Gastrocnemius medialis (tissue), 4 donors: Measurements from ENCODE around the gene SMYD3. TPM values are rescaled to one million over a fixed set of nuclear protein-coding genes. Genes with fewer than 3 reads are reported as not detected.
A peak's percentile ranks its signal among the peaks of the same experiment; 100 is the strongest.

Experiments
- ATAC-seq, 2 donors: fragments of 150-250 bp; one replicate each; pipeline ENCODE4 v1.9.1; 2016
- DNase-seq, 2 donors: peaks; one replicate each; pipeline ENCODE4 v3.0.0-alpha.2; 2019
- H3K27ac ChIP-seq, 4 donors: fragments of 200-600 bp; sonication (generic); 1 replicate in 1 of 4; 2 replicates in 3 of 4; pipeline ENCODE4 v1.5.1; 2016 to 2018; ENCODE audit warnings: mild to moderate bottlenecking in 2 of 4, moderate library complexity in 1 of 4
- H3K27me3 ChIP-seq, 3 donors: fragments of 200-600 bp; sonication (generic) in 2 of 3; 1 replicate in 1 of 3; 2 replicates in 2 of 3; pipeline versions ENCODE4 v1.5.1 to v1.6.0; 2016 to 2019; ENCODE audit warnings: mild to moderate bottlenecking in 1 of 3, moderate library complexity in 1 of 3
- H3K36me3 ChIP-seq, 2 donors: fragments of 200-600 bp; sonication (generic) in 1 of 2; one replicate each; pipeline ENCODE4 v1.5.1; 2017 to 2018
- H3K4me1 ChIP-seq, 2 donors: fragments of 200-600 bp; sonication (generic) in 1 of 2; one replicate each; pipeline ENCODE4 v1.5.1; 2016 to 2017; ENCODE audit warnings: mild to moderate bottlenecking in 2 of 2
- H3K4me3 ChIP-seq, 4 donors: fragments of 200-600 bp; sonication (generic) in 3 of 4; 1 replicate in 1 of 4; 2 replicates in 3 of 4; pipeline ENCODE4 v1.5.1; 2016 to 2019; ENCODE audit warnings: mild to moderate bottlenecking in 2 of 4
- H3K9me3 ChIP-seq, 3 donors: fragments of 200-600 bp; sonication (generic) in 2 of 3; 1 replicate in 1 of 3; 2 replicates in 2 of 3; pipeline ENCODE4 v1.5.1; 2016 to 2019
- POLR2A ChIP-seq, 2 donors: fragments of 450-650 bp; IDR thresholded peaks; one replicate each; pipeline ENCODE4 v1.6.1; 2017; ENCODE audit warnings: antibody characterized with exemption in 2 of 2, mild to moderate bottlenecking in 2 of 2, moderate library complexity in 2 of 2
- in situ Hi-C, 4 donors: fragments of 200-750 bp; cut with MboI; loops; one replicate each; pipeline versions ENCODE4 v1.15.0 to v1.8.0; 2017; ENCODE audit warnings: low sequenced_read_pairs in 4 of 4
- intact Hi-C: fragments of 100-400 bp; cut with DNase I; formaldehyde crosslinking; loops from one replicate; pipeline ENCODE4 v1.15.1; 2023; ENCODE audit warnings: low total_unique reads
- total RNA-seq, 4 donors: library from RNA; depleted of rRNA; stranded (reverse); fragments of >200 nt; gene quantifications; one replicate each; pipeline versions ENCODE4 v1.1.0 to v1.2.3, GENCODE V29; 2016
- TF ChIP-seq, protein P1 (sequence below), 5 experiments: fragments of 450-650 bp in 3 of 5; fragments of 200-600 bp in 2 of 5; sonication (generic) in 2 of 5; IDR thresholded peaks in 4 of 5; conservative IDR thresholded peaks in 1 of 5; 1 replicate in 4 of 5; 2 replicates in 1 of 5; pipeline ENCODE4 v1.5.1; 2016 to 2019; ENCODE audit warnings: antibody characterized with exemption in 5 of 5, mild to moderate bottlenecking in 3 of 5, moderate library complexity in 3 of 5

SMYD3 gene
- total RNA-seq, 4 donors from 2014 or later: 4.4 to 10.3 (median 6.3) TPM

GRCh38 chr1:246301553-246302250 is 205.4 kb downstream of the SMYD3 start:
- Histone ChIP-seq H3K36me3 (no peaks in the 10 kb centered on the region), H3K4me1 (no peaks in the 10 kb centered on the region), H3K27me3 (no peaks in the 10 kb centered on the region), H3K4me3 (no peak overlapping the region), H3K9me3 (no peaks in the 10 kb centered on the region), H3K27ac (no peak overlapping the region)
- ATAC-seq: no peak
- in situ Hi-C loops (no loop called here), intact Hi-C loops (no loop called here)
- no peak for TF ChIP-seq POLR2A (IDR thresholded peaks at IDR 0.05)
- TF ChIP-seq, protein P1, sequence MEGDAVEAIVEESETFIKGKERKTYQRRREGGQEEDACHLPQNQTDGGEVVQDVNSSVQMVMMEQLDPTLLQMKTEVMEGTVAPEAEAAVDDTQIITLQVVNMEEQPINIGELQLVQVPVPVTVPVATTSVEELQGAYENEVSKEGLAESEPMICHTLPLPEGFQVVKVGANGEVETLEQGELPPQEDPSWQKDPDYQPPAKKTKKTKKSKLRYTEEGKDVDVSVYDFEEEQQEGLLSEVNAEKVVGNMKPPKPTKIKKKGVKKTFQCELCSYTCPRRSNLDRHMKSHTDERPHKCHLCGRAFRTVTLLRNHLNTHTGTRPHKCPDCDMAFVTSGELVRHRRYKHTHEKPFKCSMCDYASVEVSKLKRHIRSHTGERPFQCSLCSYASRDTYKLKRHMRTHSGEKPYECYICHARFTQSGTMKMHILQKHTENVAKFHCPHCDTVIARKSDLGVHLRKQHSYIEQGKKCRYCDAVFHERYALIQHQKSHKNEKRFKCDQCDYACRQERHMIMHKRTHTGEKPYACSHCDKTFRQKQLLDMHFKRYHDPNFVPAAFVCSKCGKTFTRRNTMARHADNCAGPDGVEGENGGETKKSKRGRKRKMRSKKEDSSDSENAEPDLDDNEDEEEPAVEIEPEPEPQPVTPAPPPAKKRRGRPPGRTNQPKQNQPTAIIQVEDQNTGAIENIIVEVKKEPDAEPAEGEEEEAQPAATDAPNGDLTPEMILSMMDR (IDR thresholded peaks at IDR 0.05 in 4 of 5, conservative IDR thresholded peaks at IDR 0.05 in 1 of 5): no peak
- no peak for DNase-seq

GRCh38 chr1:246300626-246301549 is 206.2 kb downstream of the SMYD3 start:
- Histone ChIP-seq H3K4me1 (no peaks in the 10 kb centered on the region), H3K27ac (no peak overlapping the region), H3K9me3 (no peaks in the 10 kb centered on the region), H3K27me3 (no peaks in the 10 kb centered on the region), H3K4me3 (no peak overlapping the region), H3K36me3 (no peaks in the 10 kb centered on the region)
- TF ChIP-seq POLR2A (IDR thresholded peaks at IDR 0.05): no peak
- TF ChIP-seq, protein P1 (IDR thresholded peaks at IDR 0.05 in 4 of 5, conservative IDR thresholded peaks at IDR 0.05 in 1 of 5): no peak
- in situ Hi-C loops: no loop called here
- ATAC-seq (no peak), DNase-seq (no peak)
- intact Hi-C loops: no loop called here

DNA sequence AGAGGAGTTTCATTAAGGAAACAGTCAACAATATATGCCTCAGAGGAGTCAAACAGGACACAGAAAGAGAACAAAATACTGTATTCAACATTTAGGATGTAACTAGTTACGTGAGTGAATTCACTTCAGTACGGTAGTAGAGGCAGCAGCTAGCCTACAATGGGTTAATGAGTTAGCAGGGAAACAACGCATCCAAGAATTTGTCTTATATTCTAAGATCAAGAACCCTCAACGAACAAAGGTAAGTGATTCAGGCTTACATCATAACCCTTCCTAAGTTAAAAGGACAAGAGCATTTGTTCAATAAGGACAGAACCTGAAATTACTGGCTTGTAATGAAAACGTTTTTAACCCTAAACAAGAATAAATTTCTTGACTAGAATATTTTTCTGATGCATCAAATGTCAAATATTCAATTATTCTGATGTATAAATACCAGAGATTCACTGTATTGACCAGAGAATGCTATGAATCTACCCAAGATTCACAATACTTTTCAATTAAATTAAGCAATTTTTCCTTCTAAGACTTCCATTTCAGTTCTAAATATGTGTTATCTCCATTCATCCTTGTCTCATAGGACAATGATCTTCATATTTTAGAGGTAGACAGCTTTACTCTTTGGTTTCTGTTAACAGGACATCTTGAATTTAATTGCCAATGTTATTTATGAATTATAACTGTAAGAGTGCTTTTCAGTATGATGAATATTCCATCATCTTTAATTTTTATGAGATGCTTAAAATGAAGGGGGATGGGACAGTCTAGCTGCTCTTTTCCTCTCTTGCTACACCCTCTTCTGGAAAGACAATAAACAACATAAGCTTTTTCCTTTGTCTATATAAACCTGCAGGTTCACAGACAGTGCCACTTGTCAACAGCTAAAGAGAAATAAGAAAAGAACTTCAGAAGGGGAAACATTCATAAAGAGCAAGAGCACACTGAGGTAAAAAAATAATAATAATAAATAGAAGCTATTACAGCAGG is 209.5 kb downstream of the SMYD3 start:
- no peak for DNase-seq
- Histone ChIP-seq H3K9me3 (no peaks in the 10 kb centered on the region), H3K4me3 (no peak overlapping the region), H3K27me3 (no peaks in the 10 kb centered on the region), H3K27ac (no peak overlapping the region), H3K4me1 (no peaks in the 10 kb centered on the region), H3K36me3 (no peaks in the 10 kb centered on the region)
- no peak for ATAC-seq
- intact Hi-C loops: no loop called here
- in situ Hi-C loops: no loop called here
- TF ChIP-seq, protein P1 (IDR thresholded peaks at IDR 0.05 in 4 of 5, conservative IDR thresholded peaks at IDR 0.05 in 1 of 5): no peak
- no peak for TF ChIP-seq POLR2A (IDR thresholded peaks at IDR 0.05)

GRCh38 chr1:246295968-246296367 is 211.1 kb downstream of the SMYD3 start:
- TF ChIP-seq, protein P1 (IDR thresholded peaks at IDR 0.05 in 4 of 5, conservative IDR thresholded peaks at IDR 0.05 in 1 of 5): no peak
- TF ChIP-seq POLR2A (IDR thresholded peaks at IDR 0.05): no peak
- Histone ChIP-seq H3K4me3 (no peak overlapping the region), H3K4me1 (no peaks in the 10 kb centered on the region), H3K36me3 (no peaks in the 10 kb centered on the region), H3K27me3 (no peaks in the 10 kb centered on the region), H3K9me3 (no peaks in the 10 kb centered on the region), H3K27ac (no peak overlapping the region)
- DNase-seq: peak in 1 of 2 donors; percentile 5
- ATAC-seq: no peak
- intact Hi-C loops (no loop called here), in situ Hi-C loops (no loop called here)
